Measurements from ENCODE around the gene CASP14.

- TF ChIP-seq POLR2A (IDR thresholded peaks at IDR 0.05; ENCODE audit: low read depth, low read length) (no peak), POLR2AphosphoS5 (IDR thresholded peaks at IDR 0.05; ENCODE audit: low read depth, low read length) (no peak), TAF1 (IDR thresholded peaks at IDR 0.05; ENCODE audit: borderline replicate concordance, low read depth, low read length) (no peak)
These were observed at the start of gene CASP14 for GRCh38 chr19:15048885-15049541.

All from GM12892 (cell line).